Measurements from ENCODE around the gene SELE.

DNA sequence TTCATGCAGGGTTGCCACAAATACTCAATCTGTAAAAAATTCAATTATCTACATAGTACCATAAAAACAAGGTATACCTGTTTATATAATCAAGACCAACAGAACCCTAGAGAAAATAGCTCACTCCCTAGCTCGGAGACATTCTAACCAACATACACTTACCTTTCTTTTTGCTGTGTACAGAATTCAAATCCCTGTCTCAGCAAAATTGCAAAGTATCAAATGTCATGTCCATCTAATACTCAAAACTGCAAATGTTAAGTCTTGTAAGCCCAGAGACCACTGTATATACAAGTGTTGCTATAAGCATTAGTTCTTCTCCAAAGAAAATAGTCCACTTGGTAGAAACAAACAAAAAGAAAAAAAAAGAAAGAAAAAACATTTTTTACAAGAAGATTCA is 16.2 kb upstream of the SELE start:
- TF ChIP-seq FOXM1 (IDR thresholded peaks at IDR 0.05; ENCODE audit: borderline replicate concordance, low read depth) (no peak), EP300 (IDR thresholded peaks at IDR 0.05; ENCODE audit: borderline replicate concordance) (no peak), RAD21 (IDR thresholded peaks at IDR 0.05; ENCODE audit: low read depth) (no peak), YY1 (IDR thresholded peaks at IDR 0.05; ENCODE audit: low read depth) (no peak), CREB1 (IDR thresholded peaks at IDR 0.05; ENCODE audit: low read depth) (no peak), NFIC (IDR thresholded peaks at IDR 0.05) (no peak), EGR1 (IDR thresholded peaks at IDR 0.05) (no peak), TAF1 (IDR thresholded peaks at IDR 0.05; ENCODE audit: low read depth) (no peak)
- TF ChIP-seq, protein P1, sequence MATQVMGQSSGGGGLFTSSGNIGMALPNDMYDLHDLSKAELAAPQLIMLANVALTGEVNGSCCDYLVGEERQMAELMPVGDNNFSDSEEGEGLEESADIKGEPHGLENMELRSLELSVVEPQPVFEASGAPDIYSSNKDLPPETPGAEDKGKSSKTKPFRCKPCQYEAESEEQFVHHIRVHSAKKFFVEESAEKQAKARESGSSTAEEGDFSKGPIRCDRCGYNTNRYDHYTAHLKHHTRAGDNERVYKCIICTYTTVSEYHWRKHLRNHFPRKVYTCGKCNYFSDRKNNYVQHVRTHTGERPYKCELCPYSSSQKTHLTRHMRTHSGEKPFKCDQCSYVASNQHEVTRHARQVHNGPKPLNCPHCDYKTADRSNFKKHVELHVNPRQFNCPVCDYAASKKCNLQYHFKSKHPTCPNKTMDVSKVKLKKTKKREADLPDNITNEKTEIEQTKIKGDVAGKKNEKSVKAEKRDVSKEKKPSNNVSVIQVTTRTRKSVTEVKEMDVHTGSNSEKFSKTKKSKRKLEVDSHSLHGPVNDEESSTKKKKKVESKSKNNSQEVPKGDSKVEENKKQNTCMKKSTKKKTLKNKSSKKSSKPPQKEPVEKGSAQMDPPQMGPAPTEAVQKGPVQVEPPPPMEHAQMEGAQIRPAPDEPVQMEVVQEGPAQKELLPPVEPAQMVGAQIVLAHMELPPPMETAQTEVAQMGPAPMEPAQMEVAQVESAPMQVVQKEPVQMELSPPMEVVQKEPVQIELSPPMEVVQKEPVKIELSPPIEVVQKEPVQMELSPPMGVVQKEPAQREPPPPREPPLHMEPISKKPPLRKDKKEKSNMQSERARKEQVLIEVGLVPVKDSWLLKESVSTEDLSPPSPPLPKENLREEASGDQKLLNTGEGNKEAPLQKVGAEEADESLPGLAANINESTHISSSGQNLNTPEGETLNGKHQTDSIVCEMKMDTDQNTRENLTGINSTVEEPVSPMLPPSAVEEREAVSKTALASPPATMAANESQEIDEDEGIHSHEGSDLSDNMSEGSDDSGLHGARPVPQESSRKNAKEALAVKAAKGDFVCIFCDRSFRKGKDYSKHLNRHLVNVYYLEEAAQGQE (IDR thresholded peaks at IDR 0.05; ENCODE audit: low read depth), result no peak
- TF ChIP-seq, protein P2, sequence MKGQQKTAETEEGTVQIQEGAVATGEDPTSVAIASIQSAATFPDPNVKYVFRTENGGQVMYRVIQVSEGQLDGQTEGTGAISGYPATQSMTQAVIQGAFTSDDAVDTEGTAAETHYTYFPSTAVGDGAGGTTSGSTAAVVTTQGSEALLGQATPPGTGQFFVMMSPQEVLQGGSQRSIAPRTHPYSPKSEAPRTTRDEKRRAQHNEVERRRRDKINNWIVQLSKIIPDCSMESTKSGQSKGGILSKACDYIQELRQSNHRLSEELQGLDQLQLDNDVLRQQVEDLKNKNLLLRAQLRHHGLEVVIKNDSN (IDR thresholded peaks at IDR 0.05), result no peak
- TF ChIP-seq, protein P3, sequence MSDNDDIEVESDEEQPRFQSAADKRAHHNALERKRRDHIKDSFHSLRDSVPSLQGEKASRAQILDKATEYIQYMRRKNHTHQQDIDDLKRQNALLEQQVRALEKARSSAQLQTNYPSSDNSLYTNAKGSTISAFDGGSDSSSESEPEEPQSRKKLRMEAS (IDR thresholded peaks at IDR 0.05), result no peak

Measured in Ishikawa (cell line).